ENCODE results near the gene SLC25A25.

GRCh38 chr9:128082151-128082550 lies 14.1 kb downstream of the SLC25A25 start:
- TF ChIP-seq CTCF (IDR thresholded peaks at IDR 0.05) (no peak), POLR2A (IDR thresholded peaks at IDR 0.05) (no peak)
